Measurements from ENCODE around the gene SEL1L. TPM values are rescaled to one million over a fixed set of nuclear protein-coding genes. Genes with fewer than 3 reads are reported as not detected.

Gene SEL1L
- total and polyA plus RNA-seq, 12 donors, result 8.3 to 119 (median 56.0) TPM

- Histone ChIP-seq H3K27ac (no peak overlapping the region), H3K4me3 (no peak overlapping the region), H3K4me1 (replicated peaks in 1 of 2) (peaks cover 11 to 71% of the 10 kb centered on the region in 2 donors), H3K27me3 (no peaks in the 10 kb centered on the region), H3K36me3 (replicated peaks in 1 of 2) (peaks cover 0 to 13% of the 10 kb centered on the region in 2 donors), H3K9me3 (replicated peaks in 1 of 3) (no peaks in the 10 kb centered on the region)
- intact Hi-C loops (cut with DNase I), result no loop called here
- 43 to 61% (median 49%) methylated on average over 1 of the region's 1 CpG for WGBS, 4 donors
- no peak for TF ChIP-seq POLR2A (IDR thresholded peaks at IDR 0.05)
- TF ChIP-seq, protein P1, sequence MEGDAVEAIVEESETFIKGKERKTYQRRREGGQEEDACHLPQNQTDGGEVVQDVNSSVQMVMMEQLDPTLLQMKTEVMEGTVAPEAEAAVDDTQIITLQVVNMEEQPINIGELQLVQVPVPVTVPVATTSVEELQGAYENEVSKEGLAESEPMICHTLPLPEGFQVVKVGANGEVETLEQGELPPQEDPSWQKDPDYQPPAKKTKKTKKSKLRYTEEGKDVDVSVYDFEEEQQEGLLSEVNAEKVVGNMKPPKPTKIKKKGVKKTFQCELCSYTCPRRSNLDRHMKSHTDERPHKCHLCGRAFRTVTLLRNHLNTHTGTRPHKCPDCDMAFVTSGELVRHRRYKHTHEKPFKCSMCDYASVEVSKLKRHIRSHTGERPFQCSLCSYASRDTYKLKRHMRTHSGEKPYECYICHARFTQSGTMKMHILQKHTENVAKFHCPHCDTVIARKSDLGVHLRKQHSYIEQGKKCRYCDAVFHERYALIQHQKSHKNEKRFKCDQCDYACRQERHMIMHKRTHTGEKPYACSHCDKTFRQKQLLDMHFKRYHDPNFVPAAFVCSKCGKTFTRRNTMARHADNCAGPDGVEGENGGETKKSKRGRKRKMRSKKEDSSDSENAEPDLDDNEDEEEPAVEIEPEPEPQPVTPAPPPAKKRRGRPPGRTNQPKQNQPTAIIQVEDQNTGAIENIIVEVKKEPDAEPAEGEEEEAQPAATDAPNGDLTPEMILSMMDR (IDR thresholded peaks at IDR 0.05), result no peak
- peak in 1 of 7 donors; percentile 29 for DNase-seq
Measured at GRCh38 chr14:81525129-81525528, 8.5 kb downstream of the SEL1L start.

DNA sequence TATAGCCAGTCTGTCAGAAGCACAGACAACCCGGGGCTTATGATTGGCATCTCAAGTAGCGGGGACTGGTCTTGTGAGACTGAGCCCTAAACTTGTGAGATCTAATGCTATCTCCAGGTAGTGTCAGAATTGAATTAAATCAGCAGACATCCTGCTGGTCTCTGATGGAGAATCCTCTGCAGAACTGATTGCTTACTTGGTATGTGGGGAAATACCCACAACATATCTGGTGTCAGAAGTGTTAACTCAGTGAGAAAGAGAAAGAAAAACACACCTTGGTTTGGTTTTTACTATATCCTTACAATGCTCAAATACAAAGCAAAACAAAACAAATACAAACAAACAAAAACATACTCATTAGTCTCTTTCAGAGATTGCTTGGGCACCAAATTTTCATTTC is 10.0 kb downstream of the SEL1L start:
- Histone ChIP-seq H3K4me3 (no peak overlapping the region), H3K27ac (peak overlapping the region in 1 of 5 donors; percentile 13), H3K27me3 (no peaks in the 10 kb centered on the region), H3K36me3 (replicated peaks in 1 of 2) (peaks cover 0 to 13% of the 10 kb centered on the region in 2 donors), H3K4me1 (replicated peaks in 1 of 2) (peaks cover 9 to 73% of the 10 kb centered on the region in 2 donors), H3K9me3 (replicated peaks in 1 of 3) (no peaks in the 10 kb centered on the region)
- TF ChIP-seq, protein P1 (IDR thresholded peaks at IDR 0.05), result no peak
- no peak for TF ChIP-seq POLR2A (IDR thresholded peaks at IDR 0.05)
- WGBS, 4 donors, result 76 to 84% (median 79%) methylated on average over 2 of the region's 2 CpGs
- DNase-seq, result no peak
- intact Hi-C loops (cut with DNase I), result no loop called here

GRCh38 chr14:81523016-81523415 is 10.6 kb downstream of the SEL1L start:
- no peaks in the 10 kb centered on the region for H3K9me3 ChIP-seq (replicated peaks in 1 of 3)
- no peak overlapping the region for H3K27ac ChIP-seq
- no peak overlapping the region for H3K4me3 ChIP-seq
- H3K27me3 ChIP-seq, result no peaks in the 10 kb centered on the region
- peaks cover 11 to 75% of the 10 kb centered on the region in 2 donors for H3K4me1 ChIP-seq (replicated peaks in 1 of 2)
- WGBS, 4 donors, result 43 to 74% (median 57%) methylated on average over 4 of the region's 4 CpGs
- TF ChIP-seq, protein P1 (IDR thresholded peaks at IDR 0.05), result no peak
- TF ChIP-seq POLR2A (IDR thresholded peaks at IDR 0.05), result no peak
- intact Hi-C loops (cut with DNase I), result no loop called here
- peaks cover 0 to 13% of the 10 kb centered on the region in 2 donors for H3K36me3 ChIP-seq (replicated peaks in 1 of 2)
- peak in 1 of 7 donors; percentile 37 for DNase-seq

DNA sequence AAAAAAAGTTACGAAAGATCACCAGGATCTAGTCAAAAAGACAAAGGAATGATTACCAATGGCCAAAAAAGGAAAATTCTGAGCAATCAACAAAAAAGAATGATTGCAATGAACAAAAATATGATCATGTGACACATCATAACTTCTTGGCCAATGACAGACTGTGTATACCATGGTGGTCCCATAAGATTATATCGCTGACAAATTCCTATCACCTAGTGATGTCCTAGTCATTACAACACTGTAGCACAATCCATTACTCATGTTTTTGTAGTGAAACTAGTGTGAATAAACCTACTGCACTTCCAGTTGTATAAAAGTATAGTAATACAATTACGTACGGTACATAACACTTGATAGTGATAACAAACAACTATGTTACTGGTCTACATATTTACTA is 12.3 kb downstream of the SEL1L start:
- intact Hi-C loops (cut with DNase I), result no loop called here
- DNase-seq, result no peak

More for the DNA sequence above, 12.3 kb downstream of the SEL1L start:
- TF ChIP-seq, protein P1 (IDR thresholded peaks at IDR 0.05), result no peak
- no peak for TF ChIP-seq POLR2A (IDR thresholded peaks at IDR 0.05)
- Histone ChIP-seq H3K4me1 (replicated peaks in 1 of 2) (peaks cover 25 to 91% of the 10 kb centered on the region in 2 donors), H3K4me3 (no peak overlapping the region), H3K27me3 (no peaks in the 10 kb centered on the region), H3K9me3 (replicated peaks in 1 of 3) (no peaks in the 10 kb centered on the region), H3K36me3 (replicated peaks in 1 of 2) (peaks cover 0 to 9% of the 10 kb centered on the region in 2 donors), H3K27ac (peak overlapping the region in 1 of 5 donors; percentile 59)
- 93 to 96% (median 95%) methylated on average over 4 of the region's 4 CpGs for WGBS, 4 donors
